ENCODE results near the gene AVPR2.
A peak's percentile ranks its signal among the peaks of the same experiment; 100 is the strongest.

Gene AVPR2

GRCh38 chrX:153917869-153918268 lies 13.4 kb downstream of the AVPR2 start:
- no peak for DNase-seq

DNA sequence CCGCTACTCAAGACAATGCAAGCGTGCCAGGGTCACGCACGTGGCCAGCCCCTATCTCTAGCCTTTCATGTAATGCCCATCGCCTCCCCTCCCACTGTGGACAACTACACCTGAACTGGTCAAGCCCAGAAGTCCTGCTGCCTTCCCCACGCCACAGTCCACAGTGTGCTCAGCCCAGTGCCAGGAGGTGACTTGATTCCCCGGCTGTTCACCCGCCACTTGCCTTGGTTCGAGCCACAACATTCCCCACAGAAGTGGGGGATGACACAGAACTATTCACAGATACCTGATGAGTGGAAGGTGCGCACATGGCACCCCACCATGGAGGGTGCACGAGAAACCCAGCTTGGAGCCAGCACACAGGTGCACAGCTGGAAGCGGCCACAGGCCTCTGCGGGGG lies 14.8 kb downstream of the AVPR2 start:
- no peak for DNase-seq

GRCh38 chrX:153920546-153920945 lies 16.1 kb downstream of the AVPR2 start:
- DNase-seq, result no peak

GRCh38 chrX:153921070-153921469 lies 16.6 kb downstream of the AVPR2 start:
- DNase-seq, result no peak

GRCh38 chrX:153921511-153922446 lies 17.3 kb downstream of the AVPR2 start:
- no peak for DNase-seq

DNA sequence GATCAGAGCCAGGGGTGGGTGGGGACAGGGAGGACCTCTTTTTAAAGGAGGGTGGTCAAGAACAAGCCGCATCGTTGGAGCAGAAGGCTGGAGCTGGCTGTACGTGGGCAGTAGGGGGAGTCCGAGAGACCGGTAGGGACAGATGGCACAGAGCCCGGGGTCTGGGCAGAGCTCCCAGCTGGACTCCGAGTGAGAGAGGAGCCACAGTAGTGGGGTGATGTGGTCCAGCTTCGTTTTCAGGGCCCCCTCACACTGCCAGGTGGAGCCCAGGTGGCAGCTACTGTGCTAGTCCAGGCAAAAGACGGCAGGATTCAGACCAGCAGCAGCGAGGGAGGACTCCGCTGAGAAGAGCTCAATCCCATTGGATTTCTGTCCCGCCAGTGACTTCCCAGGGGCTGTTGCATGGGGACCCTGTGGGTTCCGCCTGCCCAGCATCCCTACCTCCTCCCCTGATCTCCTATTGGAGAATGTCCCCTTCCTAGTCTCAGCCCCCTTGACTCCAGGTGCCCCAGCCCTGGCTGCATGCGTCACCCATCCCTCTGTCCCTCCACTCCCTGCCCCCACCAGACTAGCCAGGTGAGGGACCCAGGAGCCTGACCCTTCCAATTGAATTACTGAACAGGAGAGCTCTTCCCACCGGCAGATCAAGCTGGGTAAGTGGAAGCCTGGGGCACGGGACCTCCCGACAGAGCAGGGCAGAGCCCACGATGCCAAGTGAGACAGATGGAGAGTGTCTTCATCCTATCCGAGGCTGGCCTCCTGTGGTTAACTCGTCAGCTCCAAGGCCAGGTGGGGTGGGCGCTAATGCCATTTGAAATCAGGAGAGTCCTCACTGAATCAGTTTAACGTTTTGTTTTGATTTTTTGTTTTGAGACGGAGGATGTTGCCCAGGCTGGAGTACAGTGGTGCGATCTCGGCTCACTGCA lies 18.7 kb downstream of the AVPR2 start:
- DNase-seq, result no peak

DNA sequence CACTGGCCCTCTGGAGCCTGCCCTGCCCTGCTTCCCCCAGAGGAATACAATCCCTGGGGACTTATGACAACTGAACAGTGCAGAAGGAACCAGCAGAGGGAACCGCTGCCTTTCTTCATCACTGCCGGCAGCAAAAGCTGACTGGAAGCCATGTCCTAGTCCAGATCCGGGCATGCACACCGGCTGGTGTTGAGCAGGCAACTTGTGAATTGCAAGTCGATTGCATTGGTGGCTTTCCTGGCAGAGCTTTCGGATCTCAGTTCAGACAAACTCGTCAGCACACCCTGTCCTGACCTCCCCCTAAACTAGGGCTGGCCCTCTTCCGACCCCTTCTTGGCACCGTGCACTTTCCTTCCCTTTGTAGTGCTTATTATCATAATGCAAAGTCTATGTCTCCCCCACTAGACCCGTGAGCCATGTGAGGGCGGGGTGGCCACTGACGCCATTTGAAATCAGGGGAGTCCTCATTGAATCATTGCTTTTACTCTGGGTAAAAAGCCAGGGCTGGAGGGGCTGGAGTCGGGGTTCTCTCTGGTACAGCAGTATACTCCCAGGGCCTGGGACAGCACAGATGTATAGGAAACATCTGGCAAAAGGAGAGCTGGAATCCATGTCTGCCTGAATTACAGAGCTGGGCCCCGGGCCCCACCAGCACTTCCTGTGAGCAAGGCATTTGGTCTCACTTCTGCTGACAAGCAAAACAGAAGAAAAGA lies 19.8 kb downstream of the AVPR2 start:
- DNase-seq, result peak; percentile 40

DNA sequence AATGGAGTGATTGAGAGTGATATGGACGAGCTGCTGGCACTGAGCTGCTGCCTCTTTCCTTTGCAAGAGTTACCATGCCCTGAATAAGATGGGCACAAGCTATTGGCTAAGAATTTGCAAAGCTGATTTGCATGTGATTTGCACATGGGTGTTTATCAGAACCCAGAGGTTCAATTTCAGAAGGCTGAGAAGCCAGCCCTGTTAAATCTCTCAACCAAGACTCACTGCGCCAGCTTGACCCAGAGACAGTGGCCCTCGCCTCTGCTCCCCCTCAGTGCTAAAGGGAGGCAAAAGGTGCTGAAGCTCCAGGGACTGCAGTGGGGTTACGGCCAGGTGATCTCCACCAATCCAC lies 20.9 kb downstream of the AVPR2 start:
- DNase-seq, result no peak

DNA sequence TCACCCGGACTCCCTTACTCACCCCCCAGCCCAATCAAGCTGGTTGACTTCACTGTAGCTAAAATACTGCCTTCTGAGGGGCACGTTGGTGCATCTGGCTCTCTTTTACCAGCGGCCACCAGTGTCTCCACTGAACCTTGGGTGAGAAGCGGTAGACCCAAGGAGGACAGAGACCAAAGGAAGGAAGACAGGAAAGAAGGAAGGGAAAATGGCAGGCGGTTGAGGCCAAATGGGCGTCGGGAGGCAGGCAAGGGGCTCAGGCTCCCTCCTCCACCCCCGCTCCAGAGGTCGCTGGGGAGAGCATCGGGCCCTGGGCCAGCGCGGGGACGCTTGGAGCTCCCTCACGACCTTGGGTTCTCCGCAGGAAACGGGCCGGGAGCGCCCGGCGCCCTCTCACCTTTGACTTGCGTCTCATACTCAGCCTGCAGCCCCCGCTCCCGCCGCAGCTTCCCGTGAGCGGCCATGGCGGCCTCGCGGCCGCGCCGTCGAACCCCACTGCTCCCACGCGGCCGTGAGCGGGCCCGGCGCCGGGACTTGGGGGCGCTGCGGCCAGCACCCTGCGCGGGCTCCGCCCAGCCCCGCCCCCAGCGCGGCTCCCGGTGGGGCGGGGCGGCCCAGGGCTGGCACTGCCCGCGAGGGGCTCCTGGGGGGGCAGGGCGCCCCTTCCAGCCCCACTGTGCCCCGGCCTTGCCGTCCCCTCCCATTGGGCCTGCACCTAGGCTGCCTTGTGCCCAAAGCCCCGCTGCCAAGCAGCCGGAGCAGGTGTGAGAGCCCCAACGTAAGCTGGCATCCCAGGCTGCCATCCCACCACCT lies 21.5 kb downstream of the AVPR2 start, which contains the start of gene ARHGAP4:
ARHGAP4 (minus strand) TSS at position 526 of the 813 bp plus-strand sequence; CDS start at position 464, 62 bp downstream.
- DNase-seq, result peak; percentile 26

DNA sequence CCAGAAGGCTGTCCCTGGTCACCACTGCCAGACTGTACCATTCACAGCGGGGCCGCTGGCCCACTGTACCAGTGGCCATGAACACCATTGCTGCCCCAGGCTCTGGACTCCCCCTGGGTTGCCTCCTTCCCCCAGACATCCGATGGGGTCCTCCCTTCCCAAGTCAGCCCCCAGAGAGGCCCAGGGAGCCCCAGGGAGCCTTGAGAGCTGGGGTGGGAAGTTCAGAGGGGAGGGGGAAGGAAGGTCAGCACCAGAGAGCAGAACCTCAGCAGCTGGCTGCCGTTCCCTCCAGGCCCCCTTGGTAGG lies 22.0 kb downstream of the AVPR2 start:
- DNase-seq, result no peak

DNA sequence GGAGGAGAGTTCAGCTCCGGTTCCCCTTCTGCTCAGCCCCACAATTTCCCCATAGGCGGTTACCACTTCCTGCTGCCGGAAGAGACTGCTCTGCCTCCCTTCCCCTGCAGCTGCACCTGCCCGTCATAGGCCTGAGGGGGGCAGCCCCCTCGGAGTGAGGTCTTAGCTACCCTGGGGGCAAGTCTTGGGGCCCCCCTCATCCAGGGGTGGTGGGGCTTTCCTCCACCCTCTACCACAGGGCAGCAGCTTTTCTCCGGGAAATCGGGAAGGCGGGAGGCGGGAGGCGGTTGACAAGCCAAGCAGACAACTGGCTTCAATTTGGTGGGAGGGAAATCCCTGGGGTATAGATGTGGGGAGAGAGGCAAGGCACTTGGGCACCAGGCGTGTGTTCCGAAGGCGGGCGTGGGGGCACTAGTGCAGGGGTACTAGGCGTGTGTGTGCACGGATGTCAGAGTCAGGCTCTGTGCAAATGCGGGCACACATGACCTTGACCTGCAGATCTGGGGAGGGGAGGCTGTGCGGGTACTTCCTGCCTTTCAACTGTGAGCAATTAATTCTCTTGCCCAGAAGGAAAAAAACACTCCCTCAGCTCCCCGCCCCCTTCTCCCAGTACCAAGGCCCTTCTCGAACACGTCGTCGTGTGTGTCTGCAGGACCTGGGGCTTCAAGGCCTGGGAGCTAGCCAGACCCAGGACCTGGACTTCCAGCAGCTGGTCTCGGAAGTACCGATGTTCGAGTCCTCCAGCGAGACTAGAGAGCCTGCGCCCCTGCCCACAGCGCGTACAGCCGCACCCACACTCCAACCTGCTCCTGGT lies 22.6 kb downstream of the AVPR2 start:
- peak; percentile 77 for DNase-seq

GRCh38 chrX:153927672-153927921 lies 23.1 kb downstream of the AVPR2 start:
- no peak for DNase-seq

GRCh38 chrX:153927922-153928760 lies 23.7 kb downstream of the AVPR2 start:
- DNase-seq, result peak; percentile 92

GRCh38 chrX:153928846-153929245 lies 24.4 kb downstream of the AVPR2 start:
- no peak for DNase-seq

DNA sequence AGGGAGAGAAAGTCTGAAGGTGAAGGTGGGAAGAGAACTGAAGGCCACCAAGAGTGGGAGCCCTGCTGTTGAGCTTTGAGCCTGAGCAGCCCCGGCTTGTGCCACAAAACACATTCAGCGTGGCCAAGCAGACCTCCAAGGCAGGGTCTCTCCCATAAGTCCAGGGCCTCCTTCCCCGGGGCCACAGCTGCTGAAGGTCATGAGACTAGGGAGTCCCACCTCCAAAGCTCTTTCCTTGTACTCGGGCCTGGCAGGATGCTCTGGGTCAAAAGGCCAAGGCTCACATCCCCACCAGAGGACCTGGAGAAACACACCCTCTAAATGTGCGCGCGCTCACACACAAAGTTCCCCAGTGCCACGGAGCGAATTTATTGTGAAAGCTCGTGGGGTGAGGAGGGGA lies 25.1 kb downstream of the AVPR2 start:
- no peak for DNase-seq

DNA sequence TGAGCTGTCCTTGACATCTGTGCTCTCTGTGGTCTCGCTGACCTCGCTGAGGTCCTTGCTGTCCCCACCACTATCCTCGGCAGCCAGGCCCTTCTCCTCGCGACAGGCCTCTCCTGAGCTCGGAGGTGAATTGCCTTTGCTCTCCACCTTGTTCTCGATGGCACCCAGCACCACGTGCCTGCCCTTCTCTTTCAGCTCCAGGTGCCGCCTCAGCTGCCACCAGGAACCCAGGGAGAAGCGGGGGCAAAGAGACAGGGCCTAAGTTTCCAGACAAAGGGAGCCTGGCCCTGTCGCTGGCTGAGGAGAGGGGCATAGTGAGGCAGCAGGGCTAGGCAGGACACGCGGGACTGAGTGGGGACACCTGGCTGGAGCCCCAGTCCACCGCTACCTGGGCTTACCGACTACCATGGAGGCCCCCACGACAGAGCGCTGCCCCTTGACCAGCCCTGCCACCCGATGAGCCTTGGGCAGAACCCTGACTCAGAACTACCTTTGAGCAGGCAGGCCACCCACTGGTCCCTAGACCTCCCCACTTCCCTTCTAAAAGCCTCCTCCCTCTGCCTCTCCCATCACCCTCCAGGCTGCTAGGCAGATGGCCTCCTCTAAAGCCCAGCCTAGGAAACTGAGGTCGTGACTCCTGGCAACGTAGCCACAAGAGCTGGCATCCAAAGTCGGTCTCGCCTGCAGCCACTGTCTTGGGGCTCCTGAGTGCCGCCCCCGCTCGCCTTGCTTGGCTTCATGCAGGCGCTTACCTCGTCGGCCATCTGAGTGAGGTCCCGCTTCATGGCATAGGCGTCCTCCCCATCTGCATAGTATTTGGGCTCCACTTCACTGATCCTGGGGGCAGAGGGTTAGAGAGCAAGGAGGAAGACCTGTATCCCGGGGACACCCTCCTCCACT lies 25.8 kb downstream of the AVPR2 start:
- no peak for DNase-seq

DNA sequence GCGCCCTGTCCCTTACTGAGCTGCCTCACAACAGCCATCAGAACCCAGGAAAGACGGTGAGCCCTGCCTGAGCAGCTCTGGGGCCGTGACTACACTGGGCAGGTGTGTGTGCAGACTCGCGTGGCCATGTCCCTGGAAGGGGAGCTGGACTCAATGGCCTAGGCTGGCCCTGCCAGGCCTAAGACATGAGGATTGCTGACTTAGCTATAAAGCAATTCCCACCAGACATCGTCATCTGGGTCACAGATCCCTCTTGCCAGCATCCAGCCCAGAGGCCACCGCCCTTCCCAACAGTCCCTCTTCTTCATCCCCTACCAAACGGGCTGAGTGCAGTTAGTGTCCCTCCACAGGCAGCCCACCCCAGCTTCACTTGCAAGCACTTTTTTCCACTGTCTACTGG lies 26.7 kb downstream of the AVPR2 start:
- DNase-seq, result no peak

- no peak for DNase-seq
Observed at GRCh38 chrX:153931748-153932147, 27.3 kb downstream of the AVPR2 start.

- DNase-seq, result no peak
Observed at GRCh38 chrX:153932220-153932915, 27.9 kb downstream of the AVPR2 start.

Measured in effector CD4-positive, alpha-beta T cell (primary cell).